Measurements from ENCODE around the gene BCL11B. TPM values are rescaled to one million over a fixed set of nuclear protein-coding genes. Genes with fewer than 3 reads are reported as not detected.

The BCL11B gene
- polyA plus RNA-seq, 3 donors: 0.01 TPM; not detected in 2

DNA sequence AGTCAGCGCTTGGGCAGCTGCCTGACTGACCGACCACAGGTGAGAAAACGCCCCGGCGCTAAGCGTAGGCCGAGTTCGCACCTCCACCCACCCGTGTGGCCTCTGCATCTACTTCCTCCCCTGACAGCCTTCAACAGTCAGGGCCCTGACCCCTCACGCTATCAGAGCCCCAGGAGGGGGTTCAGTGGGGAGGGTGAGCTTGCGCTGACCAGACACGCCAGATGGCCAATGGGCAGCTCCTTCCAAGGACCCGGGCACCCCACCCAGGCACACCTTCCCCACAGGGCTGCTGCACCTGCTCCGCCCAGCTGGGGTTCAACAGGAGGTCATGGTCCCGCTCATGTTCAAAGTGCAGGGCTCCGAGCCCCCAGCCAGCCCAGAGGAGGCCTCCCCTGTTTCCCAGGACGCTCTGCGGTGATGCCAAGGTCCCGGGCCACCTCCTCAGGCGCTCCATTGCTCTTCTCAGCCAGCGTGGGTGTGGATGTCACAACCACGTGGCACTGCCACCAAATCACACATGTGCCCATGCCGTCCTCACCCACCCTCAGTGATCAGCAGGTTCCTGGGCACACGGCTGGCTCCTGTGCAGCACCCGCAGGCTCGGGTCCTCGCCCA, 48.7 kb upstream of the BCL11B start:
- no peak overlapping the region for H3K27ac ChIP-seq (ENCODE audit: low read depth in 1 of 2, low read length in 2 of 2)
- 94% methylated on average over 14 of the region's 27 CpGs for WGBS (ENCODE audit: insufficient coverage)

DNA sequence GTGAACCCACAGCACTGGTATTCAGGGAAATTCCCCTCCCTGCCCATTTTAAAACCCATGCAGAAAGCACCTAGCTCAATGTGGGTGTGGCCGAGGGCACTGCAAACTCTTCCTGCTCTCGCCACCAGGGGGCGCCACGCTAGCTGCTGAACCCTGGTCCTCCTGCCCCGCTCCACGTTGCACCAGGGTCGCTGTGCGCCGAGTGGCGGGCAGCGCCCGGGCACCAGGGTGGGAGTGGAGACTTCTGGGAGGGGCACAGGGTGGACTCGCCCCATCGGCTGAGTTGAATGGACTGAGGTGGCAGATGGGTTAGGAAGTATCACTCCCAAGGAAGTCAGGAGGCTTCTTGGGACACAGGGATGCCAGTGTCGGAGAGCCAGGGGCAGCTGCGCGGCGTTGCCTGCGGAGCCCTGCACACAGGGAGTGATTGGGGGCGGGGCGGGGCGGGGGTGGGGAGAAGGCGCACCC, 48.1 kb upstream of the BCL11B start:
- TF ChIP-seq, protein P1, sequence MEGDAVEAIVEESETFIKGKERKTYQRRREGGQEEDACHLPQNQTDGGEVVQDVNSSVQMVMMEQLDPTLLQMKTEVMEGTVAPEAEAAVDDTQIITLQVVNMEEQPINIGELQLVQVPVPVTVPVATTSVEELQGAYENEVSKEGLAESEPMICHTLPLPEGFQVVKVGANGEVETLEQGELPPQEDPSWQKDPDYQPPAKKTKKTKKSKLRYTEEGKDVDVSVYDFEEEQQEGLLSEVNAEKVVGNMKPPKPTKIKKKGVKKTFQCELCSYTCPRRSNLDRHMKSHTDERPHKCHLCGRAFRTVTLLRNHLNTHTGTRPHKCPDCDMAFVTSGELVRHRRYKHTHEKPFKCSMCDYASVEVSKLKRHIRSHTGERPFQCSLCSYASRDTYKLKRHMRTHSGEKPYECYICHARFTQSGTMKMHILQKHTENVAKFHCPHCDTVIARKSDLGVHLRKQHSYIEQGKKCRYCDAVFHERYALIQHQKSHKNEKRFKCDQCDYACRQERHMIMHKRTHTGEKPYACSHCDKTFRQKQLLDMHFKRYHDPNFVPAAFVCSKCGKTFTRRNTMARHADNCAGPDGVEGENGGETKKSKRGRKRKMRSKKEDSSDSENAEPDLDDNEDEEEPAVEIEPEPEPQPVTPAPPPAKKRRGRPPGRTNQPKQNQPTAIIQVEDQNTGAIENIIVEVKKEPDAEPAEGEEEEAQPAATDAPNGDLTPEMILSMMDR (IDR thresholded peaks at IDR 0.05): peak; percentile 83
- Mint-ChIP-seq H3K4me1 (peaks cover under 1% of the 10 kb centered on the region), H3K4me3 (no peak overlapping the region), H3K27me3 (ENCODE audit: low read depth in 3 of 3) (no peaks in the 10 kb centered on the region), H3K36me3 (no peaks in the 10 kb centered on the region), H3K9me3 (peaks cover 0 to 2% (median 0%) of the 10 kb centered on the region in 7 donors), H3K27ac (no peak overlapping the region)
- Histone ChIP-seq H3K4me1 (ENCODE audit: control insufficient read depth in 1 of 2, insufficient read depth in 2 of 2, low read length in 2 of 2) (no peaks in the 10 kb centered on the region), H3K9me3 (replicated peaks in 1 of 2; ENCODE audit: control insufficient read depth in 1 of 2, insufficient read depth in 1 of 2, low read length in 2 of 2) (no peaks in the 10 kb centered on the region), H2AFZ (ENCODE audit: insufficient read depth, low read depth, low read length, poor library complexity, severe bottlenecking) (no peak overlapping the region), H3K9ac (ENCODE audit: insufficient read depth, low read length, poor library complexity, severe bottlenecking) (no peak overlapping the region), H3K4me3 (replicated peaks in 1 of 3; ENCODE audit: low read depth in 2 of 3, low read length in 3 of 3) (no peak overlapping the region), H3K79me2 (ENCODE audit: insufficient read depth, low read length) (no peaks in the 10 kb centered on the region), H3K4me2 (replicated peaks; ENCODE audit: extremely low read depth, low read length, poor library complexity, severe bottlenecking) (no peak overlapping the region), H3K27ac (ENCODE audit: low read depth in 1 of 2, low read length in 2 of 2) (no peak overlapping the region), H3K36me3 (replicated peaks in 1 of 2; ENCODE audit: control insufficient read depth in 1 of 2, insufficient read depth in 2 of 2, low read length in 2 of 2) (no peaks in the 10 kb centered on the region), H4K20me1 (ENCODE audit: insufficient read depth, low read length) (no peaks in the 10 kb centered on the region), H3K27me3 (ENCODE audit: control insufficient read depth in 2 of 2, insufficient read depth in 2 of 2, low read length in 2 of 2) (no peaks in the 10 kb centered on the region)
- intact Hi-C loops (cut with micrococcal nuclease): no loop called here
- WGBS (ENCODE audit: insufficient coverage): 18% methylated on average over 18 of the region's 23 CpGs
- peak; percentile 0 to 21 (median 8) for DNase-seq

More for the DNA sequence above, 48.7 kb upstream of the BCL11B start:
- peaks cover 0 to 2% (median 0%) of the 10 kb centered on the region in 7 donors for H3K9me3 Mint-ChIP-seq
- no peak overlapping the region for H3K4me3 ChIP-seq (replicated peaks in 1 of 3; ENCODE audit: low read depth in 2 of 3, low read length in 3 of 3)
- H3K79me2 ChIP-seq (ENCODE audit: insufficient read depth, low read length): no peaks in the 10 kb centered on the region
- H3K4me1 ChIP-seq (ENCODE audit: control insufficient read depth in 1 of 2, insufficient read depth in 2 of 2, low read length in 2 of 2): no peaks in the 10 kb centered on the region
- no peak overlapping the region for H2AFZ ChIP-seq (ENCODE audit: insufficient read depth, low read depth, low read length, poor library complexity, severe bottlenecking)
- H3K4me2 ChIP-seq (replicated peaks; ENCODE audit: extremely low read depth, low read length, poor library complexity, severe bottlenecking): no peak overlapping the region
- no peaks in the 10 kb centered on the region for H3K4me1 Mint-ChIP-seq
- H3K4me3 Mint-ChIP-seq: no peak overlapping the region
- H3K9me3 ChIP-seq (replicated peaks in 1 of 2; ENCODE audit: control insufficient read depth in 1 of 2, insufficient read depth in 1 of 2, low read length in 2 of 2): no peaks in the 10 kb centered on the region
- no peaks in the 10 kb centered on the region for H3K27me3 Mint-ChIP-seq (ENCODE audit: low read depth in 3 of 3)
- no peaks in the 10 kb centered on the region for H3K36me3 Mint-ChIP-seq
- no peaks in the 10 kb centered on the region for H3K27me3 ChIP-seq (ENCODE audit: control insufficient read depth in 2 of 2, insufficient read depth in 2 of 2, low read length in 2 of 2)
- intact Hi-C loops (cut with micrococcal nuclease): no loop called here
- H4K20me1 ChIP-seq (ENCODE audit: insufficient read depth, low read length): no peaks in the 10 kb centered on the region
- no peak for DNase-seq
- H3K36me3 ChIP-seq (replicated peaks in 1 of 2; ENCODE audit: control insufficient read depth in 1 of 2, insufficient read depth in 2 of 2, low read length in 2 of 2): no peaks in the 10 kb centered on the region
- TF ChIP-seq, protein P1 (IDR thresholded peaks at IDR 0.05): no peak
- peak overlapping the region in 1 of 7 donors; percentile 3 for H3K27ac Mint-ChIP-seq
- no peak overlapping the region for H3K9ac ChIP-seq (ENCODE audit: insufficient read depth, low read length, poor library complexity, severe bottlenecking)
